Astrocyte of the spinal cord (primary cell): ENCODE data around the gene HDAC4.

Source experiments
- DNase-seq: peaks from one replicate; pipeline ENCODE4 v3.0.0; 2011; ENCODE audit warnings: low read depth, low spot score
- H3K4me3 ChIP-seq: 2 replicates; pipeline ENCODE4 v1.5.1; 2011; ENCODE audit warnings: low read depth, mild to moderate bottlenecking, low read length, moderate library complexity
- CTCF ChIP-seq: IDR thresholded peaks from 2 replicates; pipeline ENCODE4 v1.5.1; 2012; ENCODE audit warnings: low read depth, mild to moderate bottlenecking, low read length, inconsistent platforms
- in situ Hi-C: cut with HindIII; loops from 2 replicates; pipeline ENCODE4 v1.10.0; 2017; ENCODE audit warnings: low sequenced_read_pairs

HDAC4 gene

GRCh38 chr2:239389414-239390329, 11.1 kb downstream of the HDAC4 start:
- DNase-seq, result no peak
- no peak overlapping the region for H3K4me3 ChIP-seq
- in situ Hi-C loops, result no loop called here
- TF ChIP-seq CTCF, result no peak

GRCh38 chr2:239388236-239389151, 12.3 kb downstream of the HDAC4 start:
- in situ Hi-C loops, result no loop called here
- DNase-seq, result no peak

GRCh38 chr2:239387811-239388210, 13.0 kb downstream of the HDAC4 start:
- DNase-seq, result no peak
- TF ChIP-seq CTCF, result no peak
- no peak overlapping the region for H3K4me3 ChIP-seq
- in situ Hi-C loops, result no loop called here

More at GRCh38 chr2:239388236-239389151, 12.3 kb downstream of the HDAC4 start:
- TF ChIP-seq CTCF, result no peak
- H3K4me3 ChIP-seq, result no peak overlapping the region

- in situ Hi-C loops, result no loop called here
- DNase-seq, result no peak
- no peak for TF ChIP-seq CTCF
- no peak overlapping the region for H3K4me3 ChIP-seq
These were observed 13.9 kb downstream of the HDAC4 start for GRCh38 chr2:239386872-239387445.

GRCh38 chr2:239386001-239386670, 14.7 kb downstream of the HDAC4 start:
- no peak for TF ChIP-seq CTCF
- in situ Hi-C loops, result no loop called here
- no peak overlapping the region for H3K4me3 ChIP-seq
- DNase-seq, result no peak
